Ovary (tissue), 3 donors: Measurements from ENCODE around the gene ELP4.

Experiments used
- EP300 ChIP-seq: sonication (generic); formaldehyde crosslinking; IDR thresholded peaks from one replicate; pipeline ENCODE4 v1.6.1; 2017; ENCODE audit warnings: antibody characterized with exemption
- POLR2A ChIP-seq: fragments of 450-650 bp; IDR thresholded peaks from one replicate; pipeline ENCODE4 v1.6.1; 2017; ENCODE audit warnings: antibody characterized with exemption, mild to moderate bottlenecking, moderate library complexity
- TF ChIP-seq, protein P1 (sequence below), 3 donors: fragments of 450-650 bp in 2 of 3; fragments of 200-600 bp in 1 of 3; IDR thresholded peaks; one replicate each; pipeline versions ENCODE4 v1.5.1 to v1.8.0; 2016 to 2022; ENCODE audit warnings: antibody characterized with exemption in 3 of 3, mild to moderate bottlenecking in 1 of 3
- donor health status: DM: no; HTN: no; CAD: no.

DNA sequence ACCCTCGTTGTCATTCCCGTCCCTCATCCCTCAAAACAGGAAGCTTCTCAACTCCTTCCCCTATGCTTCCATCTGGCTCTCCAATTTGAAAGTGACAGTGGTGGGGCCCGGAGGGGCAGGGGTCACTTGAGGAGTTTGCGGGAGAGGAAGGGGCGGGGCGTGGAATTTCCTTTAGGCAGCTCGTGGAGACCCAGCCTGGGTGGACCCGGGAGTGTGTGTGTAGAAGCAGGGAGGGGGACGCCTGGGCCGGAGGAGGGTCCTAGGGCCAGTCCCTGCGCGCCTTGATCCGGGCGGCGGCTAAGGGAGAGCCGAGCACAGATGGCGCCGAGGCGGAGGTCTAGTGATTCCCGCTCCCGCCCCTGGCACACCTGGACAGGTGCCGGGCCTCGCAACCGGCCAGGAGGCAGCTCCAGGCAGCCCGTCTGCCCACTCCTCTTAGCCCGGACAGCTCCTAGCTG is 309.3 kb downstream of the ELP4 start:
- TF ChIP-seq, protein P1, sequence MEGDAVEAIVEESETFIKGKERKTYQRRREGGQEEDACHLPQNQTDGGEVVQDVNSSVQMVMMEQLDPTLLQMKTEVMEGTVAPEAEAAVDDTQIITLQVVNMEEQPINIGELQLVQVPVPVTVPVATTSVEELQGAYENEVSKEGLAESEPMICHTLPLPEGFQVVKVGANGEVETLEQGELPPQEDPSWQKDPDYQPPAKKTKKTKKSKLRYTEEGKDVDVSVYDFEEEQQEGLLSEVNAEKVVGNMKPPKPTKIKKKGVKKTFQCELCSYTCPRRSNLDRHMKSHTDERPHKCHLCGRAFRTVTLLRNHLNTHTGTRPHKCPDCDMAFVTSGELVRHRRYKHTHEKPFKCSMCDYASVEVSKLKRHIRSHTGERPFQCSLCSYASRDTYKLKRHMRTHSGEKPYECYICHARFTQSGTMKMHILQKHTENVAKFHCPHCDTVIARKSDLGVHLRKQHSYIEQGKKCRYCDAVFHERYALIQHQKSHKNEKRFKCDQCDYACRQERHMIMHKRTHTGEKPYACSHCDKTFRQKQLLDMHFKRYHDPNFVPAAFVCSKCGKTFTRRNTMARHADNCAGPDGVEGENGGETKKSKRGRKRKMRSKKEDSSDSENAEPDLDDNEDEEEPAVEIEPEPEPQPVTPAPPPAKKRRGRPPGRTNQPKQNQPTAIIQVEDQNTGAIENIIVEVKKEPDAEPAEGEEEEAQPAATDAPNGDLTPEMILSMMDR (IDR thresholded peaks at IDR 0.05), result no peak
- TF ChIP-seq EP300 (no peak), POLR2A (no peak)
